ENCODE results near the gene ARHGEF19. TPM values are rescaled to one million over a fixed set of nuclear protein-coding genes. Genes with fewer than 3 reads are reported as not detected.

The ARHGEF19 gene
- total and polyA plus RNA-seq, 2 of the 13 experiments (the other 11 are each of a cell fraction or from before 2014, with no cell fraction given): 1.7 to 1.8 TPM

GRCh38 chr1:16152481-16153087 lies 59.9 kb downstream of the ARHGEF19 start (continued):
- TF ChIP-seq RERE (CRISPR knock-in tag; IDR thresholded peaks at IDR 0.05; ENCODE audit: low read depth): no peak
- TF ChIP-seq RXRB (CRISPR knock-in tag; IDR thresholded peaks at IDR 0.05; ENCODE audit: borderline replicate concordance): peak; percentile 8; the same call in 1 of the 2 replicates
- 0 out of 2 replicates have a peak, but pooled peaks have one; percentile 32 for TF ChIP-seq RXRA (CRISPR knock-in tag; IDR thresholded peaks at IDR 0.05)
- TF ChIP-seq ELF1 (CRISPR knock-in tag; IDR thresholded peaks at IDR 0.05): no peak
- TF ChIP-seq ZFX (CRISPR knock-in tag; IDR thresholded peaks at IDR 0.05; ENCODE audit: low read depth): peak; percentile 31; the same call in 1 of the 2 replicates
- no peak for TF ChIP-seq ZNF33A (CRISPR knock-in tag; IDR thresholded peaks at IDR 0.05; ENCODE audit: borderline replicate concordance)
- TF ChIP-seq E2F5 (CRISPR knock-in tag; conservative IDR thresholded peaks at IDR 0.05): no peak
- no peak for TF ChIP-seq ZNF382 (CRISPR knock-in tag; IDR thresholded peaks at IDR 0.05; ENCODE audit: borderline replicate concordance)
- TF ChIP-seq SRSF1 (optimal IDR thresholded peaks at IDR 0.05; ENCODE audit: low read depth, low read length): peak; percentile 77
- TF ChIP-seq MYC (CRISPR knock-in tag; IDR thresholded peaks at IDR 0.05; ENCODE audit: borderline replicate concordance): no peak
- TF ChIP-seq NR3C1 (CRISPR knock-in tag; IDR thresholded peaks at IDR 0.05): no peak
- no peak for TF ChIP-seq IKZF5 (CRISPR knock-in tag; IDR thresholded peaks at IDR 0.05)
- no peak for TF ChIP-seq DR1 (CRISPR knock-in tag; IDR thresholded peaks at IDR 0.05)
- TF ChIP-seq PREB (CRISPR knock-in tag; IDR thresholded peaks at IDR 0.05): no peak
- peak; percentile 15; the same call in 1 of the 2 replicates for TF ChIP-seq HNF4A (CRISPR knock-in tag; IDR thresholded peaks at IDR 0.05)
- TF ChIP-seq GFI1 (CRISPR knock-in tag; IDR thresholded peaks at IDR 0.05; ENCODE audit: borderline replicate concordance): no peak
- no peak for TF ChIP-seq ZNF430 (CRISPR knock-in tag; IDR thresholded peaks at IDR 0.05)
- no peak for TF ChIP-seq ZNF879 (CRISPR knock-in tag; IDR thresholded peaks at IDR 0.05)
- no peak for TF ChIP-seq SMYD3 (CRISPR knock-in tag; IDR thresholded peaks at IDR 0.05)
- no peak for TF ChIP-seq ZFP36 (IDR thresholded peaks at IDR 0.05; ENCODE audit: borderline replicate concordance, low read depth, low read length, partially characterized antibody)

All from HepG2 (cell line).